Measurements from ENCODE around the gene CD99L2.

DNA sequence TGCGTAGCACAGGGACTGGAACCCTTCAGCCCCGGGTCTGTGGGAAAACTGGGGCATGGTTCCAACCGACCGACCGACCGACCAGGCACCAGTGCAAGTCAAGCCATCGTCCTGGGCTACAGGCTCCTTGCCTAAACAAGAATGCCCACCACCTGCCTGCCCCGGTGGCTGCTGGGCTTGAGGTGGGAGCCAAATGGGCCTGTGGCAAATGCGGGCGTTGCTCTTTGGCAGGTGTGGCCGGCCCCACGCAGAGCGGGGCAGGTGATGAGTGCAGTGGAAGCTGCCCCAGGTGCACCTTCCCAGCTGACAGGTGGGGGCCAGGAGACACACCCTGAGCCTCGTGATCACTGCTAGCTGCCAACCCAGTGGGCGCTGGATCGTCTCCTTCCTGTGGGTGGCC, 127.4 kb downstream of the CD99L2 start:
- no peak for TF ChIP-seq REST (IDR thresholded peaks at IDR 0.05; ENCODE audit: borderline replicate concordance)
- no peak for TF ChIP-seq CTCF (IDR thresholded peaks at IDR 0.05; ENCODE audit: poor library complexity, severe bottlenecking)
- TF ChIP-seq EZH2 (IDR thresholded peaks at IDR 0.05; ENCODE audit: borderline replicate concordance, insufficient read depth, low read length, poor library complexity, severe bottlenecking) = no peak
